ENCODE measurements around the gene GBX1.

DNA sequence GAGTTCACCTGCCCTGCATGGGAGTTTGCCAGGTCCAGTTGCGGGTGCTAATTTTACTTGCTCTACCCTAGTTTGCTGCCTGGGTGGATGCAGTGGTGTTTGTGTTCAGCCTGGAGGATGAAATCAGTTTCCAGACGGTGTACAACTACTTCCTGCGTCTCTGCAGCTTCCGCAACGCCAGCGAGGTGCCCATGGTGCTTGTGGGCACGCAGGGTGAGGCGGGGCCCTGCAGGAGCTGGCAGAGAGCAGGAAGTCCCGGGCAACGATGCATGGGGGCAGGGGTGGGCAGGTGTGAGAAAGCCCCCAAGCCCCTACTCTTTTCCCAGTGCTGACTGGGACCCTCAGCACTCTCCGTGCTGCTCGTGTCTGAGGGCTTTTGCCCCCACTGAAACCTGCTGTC lies 49.9 kb downstream of the GBX1 start:
- TF ChIP-seq, protein P1, sequence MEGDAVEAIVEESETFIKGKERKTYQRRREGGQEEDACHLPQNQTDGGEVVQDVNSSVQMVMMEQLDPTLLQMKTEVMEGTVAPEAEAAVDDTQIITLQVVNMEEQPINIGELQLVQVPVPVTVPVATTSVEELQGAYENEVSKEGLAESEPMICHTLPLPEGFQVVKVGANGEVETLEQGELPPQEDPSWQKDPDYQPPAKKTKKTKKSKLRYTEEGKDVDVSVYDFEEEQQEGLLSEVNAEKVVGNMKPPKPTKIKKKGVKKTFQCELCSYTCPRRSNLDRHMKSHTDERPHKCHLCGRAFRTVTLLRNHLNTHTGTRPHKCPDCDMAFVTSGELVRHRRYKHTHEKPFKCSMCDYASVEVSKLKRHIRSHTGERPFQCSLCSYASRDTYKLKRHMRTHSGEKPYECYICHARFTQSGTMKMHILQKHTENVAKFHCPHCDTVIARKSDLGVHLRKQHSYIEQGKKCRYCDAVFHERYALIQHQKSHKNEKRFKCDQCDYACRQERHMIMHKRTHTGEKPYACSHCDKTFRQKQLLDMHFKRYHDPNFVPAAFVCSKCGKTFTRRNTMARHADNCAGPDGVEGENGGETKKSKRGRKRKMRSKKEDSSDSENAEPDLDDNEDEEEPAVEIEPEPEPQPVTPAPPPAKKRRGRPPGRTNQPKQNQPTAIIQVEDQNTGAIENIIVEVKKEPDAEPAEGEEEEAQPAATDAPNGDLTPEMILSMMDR (conservative IDR thresholded peaks at IDR 0.05; ENCODE audit: low read length), result no peak
- no peak for TF ChIP-seq EZH2phosphoT487 (IDR thresholded peaks at IDR 0.05; ENCODE audit: borderline replicate concordance)

Measured in Loucy (cell line).